DMS53 treated with DMSO at 0.1 percent for 48 hours (cell line): Measurements from ENCODE around the gene ZNF778.

Experiments used
- DNase-seq: peaks from one replicate; lab custom pipeline; 2025; ENCODE audit not compliant: unreplicated experiment; lab: John Stamatoyannopoulos, UW

Gene ZNF778

GRCh38 chr16:89217388-89218191 lies at the start of gene ZNF778:
TSS of gene ZNF778 (plus strand) at chr16:89217703. CDS start at chr16:89221128, 3,425 bp downstream.
- peak; percentile 71 for DNase-seq

DNA sequence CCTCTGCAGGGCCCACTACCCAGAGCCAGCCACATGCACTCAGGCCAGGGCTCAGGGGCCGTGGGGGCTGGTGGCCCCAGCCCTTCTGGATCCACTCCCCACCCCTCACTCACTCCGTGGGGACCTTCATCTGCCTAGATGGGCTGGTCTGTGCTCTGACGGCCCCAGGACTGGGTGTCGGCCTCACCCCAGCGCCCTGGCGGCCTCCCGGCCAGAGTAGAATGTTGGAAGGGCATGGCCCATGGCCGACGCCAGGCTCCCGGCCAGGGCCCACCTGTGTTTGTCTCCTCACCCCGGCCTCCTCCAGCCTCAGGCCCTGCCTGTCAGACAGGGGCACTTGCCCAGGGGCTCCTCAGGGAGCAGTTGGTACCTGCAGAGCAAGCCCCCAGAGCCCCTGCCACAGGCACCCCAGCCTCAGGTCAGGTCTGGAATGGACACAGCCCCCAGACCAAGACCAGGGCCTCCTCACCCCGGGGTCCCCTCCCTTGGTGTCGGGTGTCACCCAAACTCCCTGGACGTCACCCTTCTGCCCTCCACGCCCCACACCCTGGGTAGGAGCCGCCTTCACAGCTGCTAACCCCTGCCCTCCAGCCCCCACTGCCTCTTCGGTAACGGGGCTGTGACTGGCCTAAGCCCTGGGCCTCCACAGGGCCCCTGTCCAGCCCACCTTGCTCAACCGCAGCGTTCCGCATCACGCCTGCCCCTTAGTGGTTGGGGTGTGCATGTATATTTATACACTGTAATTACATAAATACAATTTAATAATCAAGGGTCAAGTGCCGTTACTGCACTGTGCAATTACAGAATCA lies 48.9 kb upstream of the ZNF778 start:
- no peak for DNase-seq

- no peak for DNase-seq
These were observed 47.7 kb upstream of the ZNF778 start for GRCh38 chr16:89169778-89170177.

GRCh38 chr16:89170346-89171215 lies 46.9 kb upstream of the ZNF778 start:
- DNase-seq: peak; percentile 58

- peak; percentile 68 for DNase-seq
These were observed 46.0 kb upstream of the ZNF778 start, which contains the start of gene CDH15 for GRCh38 chr16:89171216-89172170. TSS of gene CDH15 (plus strand) at chr16:89171748. CDS start at chr16:89171832, 84 bp downstream.

- DNase-seq: no peak
These were observed 45.4 kb upstream of the ZNF778 start for GRCh38 chr16:89172171-89172527.

DNA sequence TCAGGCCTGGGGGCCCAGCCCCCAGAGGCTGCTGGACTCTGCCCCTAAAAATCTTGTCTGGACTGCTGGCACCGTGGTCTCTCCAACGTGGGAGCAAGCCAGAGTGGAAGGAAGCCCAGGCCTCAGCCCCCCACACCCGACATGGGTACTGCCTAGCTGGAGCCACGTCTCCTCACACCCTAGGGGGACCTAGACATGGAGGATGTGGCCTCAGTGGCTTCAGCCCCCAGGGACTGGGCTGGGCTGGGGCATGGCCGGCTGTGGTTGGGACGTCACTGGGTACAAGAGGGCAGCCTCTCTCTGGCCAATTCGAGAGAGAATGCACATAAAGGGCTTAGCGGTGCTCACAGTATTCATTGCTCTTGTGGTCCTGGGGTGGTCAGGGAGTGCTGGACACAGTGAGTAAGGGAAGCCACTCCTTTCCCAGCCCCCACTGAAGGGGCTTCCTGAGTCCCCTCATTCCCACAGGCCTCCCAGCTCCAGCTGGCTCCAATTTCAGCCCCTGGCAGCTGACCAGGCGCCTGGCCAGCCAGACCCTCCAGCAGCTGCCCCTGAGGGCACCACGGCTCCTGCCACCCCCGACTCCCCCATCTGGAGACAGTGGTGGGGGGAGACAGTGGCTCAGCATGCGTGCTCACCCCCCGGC lies 44.9 kb upstream of the ZNF778 start:
- DNase-seq: no peak

DNA sequence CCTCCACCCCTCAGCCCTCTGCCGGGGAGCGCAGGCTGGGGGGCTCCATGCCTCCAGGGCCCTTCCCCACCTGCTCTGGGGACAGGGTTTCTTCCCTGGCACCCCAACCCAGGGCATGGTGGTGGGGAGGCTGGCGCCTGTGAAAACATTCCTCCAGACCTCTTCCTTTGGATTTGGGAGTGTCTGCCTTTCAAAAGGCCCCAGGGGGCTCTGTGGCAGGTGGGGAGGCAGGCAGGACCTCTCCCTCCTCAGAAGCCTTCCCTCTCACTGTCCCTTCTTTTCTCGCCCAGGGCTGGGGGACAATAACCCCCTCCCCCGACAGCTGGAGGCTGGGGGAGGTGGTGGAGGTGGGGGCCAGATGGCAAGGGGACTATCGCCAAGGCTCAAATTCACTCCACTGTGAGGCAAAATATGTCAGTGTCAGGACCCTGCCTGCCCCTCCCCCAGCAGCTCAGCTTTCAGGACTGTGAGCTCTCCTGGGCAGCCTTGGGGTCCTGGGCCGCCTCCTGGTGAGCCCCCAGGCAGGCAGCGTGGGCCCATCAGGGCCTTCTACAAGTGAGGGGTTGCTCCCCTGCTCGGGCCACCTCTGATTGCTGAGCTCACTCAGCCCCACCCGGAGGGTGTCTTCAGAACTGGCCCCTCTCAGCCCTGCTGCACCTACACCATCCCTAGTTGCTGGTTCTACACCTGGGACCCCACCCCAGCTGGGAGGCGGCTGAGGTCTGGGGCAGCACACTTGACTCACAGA lies 44.2 kb upstream of the ZNF778 start:
- DNase-seq: no peak

GRCh38 chr16:89174055-89174827 lies 43.3 kb upstream of the ZNF778 start:
- no peak for DNase-seq

DNA sequence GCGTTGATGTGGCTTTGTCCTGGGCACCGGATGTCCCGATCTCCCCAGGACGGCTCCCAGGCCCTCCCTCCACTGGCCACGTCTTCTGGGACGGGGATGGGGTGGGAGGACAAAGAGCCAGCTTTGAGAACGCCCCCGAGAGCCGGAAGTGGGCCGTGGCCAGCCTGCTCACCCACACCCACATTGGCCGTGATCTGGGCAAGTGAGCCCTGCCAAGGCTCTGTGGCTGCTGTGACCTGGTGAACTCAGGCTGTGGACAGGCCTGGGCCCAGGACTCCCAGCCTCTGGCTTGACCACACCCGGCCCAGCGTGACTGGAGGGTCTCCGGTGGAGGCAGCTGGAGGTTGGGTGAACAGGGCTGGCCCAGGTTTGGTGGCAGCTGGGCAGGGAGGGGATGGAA lies 42.6 kb upstream of the ZNF778 start:
- DNase-seq: no peak

DNA sequence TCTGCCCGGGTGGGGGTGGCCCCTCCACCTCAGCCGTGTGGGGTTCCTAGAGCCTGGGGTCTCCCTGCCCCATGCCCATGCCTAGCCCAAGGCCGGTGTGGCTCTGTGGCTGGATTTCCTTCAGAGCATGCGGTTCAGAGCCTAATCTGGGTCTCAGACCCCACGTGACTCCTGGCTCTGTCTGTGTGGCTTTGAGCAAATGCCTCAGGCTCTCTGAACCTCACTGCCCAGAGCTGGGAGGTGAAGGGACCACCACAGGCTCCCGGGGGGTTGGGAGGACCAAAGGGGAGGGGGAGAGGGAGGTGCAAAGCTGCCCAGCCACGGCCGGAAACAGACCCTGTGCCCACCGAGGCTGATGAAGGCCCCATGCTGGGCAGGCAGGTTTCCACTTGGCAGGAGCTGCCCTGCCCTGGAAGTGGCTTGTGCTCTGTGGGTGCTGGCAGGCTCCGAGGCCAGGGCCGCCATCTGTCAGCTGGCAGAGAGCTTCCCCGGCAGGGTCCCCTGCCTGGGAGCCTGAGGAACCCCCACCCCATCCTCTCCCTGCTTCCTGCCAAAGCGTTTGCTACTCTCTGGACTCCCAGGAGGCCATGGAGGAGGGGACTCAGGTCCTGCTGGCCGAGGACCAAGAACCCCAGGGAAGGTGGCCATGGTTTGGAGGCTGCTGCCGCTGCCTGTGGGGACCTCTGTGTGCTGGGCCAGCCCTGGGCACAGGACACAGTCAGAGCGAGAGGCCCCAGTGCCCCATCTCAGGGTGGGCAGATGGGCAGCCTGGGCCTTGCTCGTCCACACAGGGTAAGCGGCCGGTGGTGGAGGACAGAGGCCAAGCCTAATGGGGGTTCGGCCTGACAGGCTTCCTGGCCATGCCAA lies 42.0 kb upstream of the ZNF778 start:
- DNase-seq: no peak

GRCh38 chr16:89176147-89176690 lies 41.3 kb upstream of the ZNF778 start:
- no peak for DNase-seq

GRCh38 chr16:89176717-89177116 lies 40.8 kb upstream of the ZNF778 start:
- DNase-seq: no peak

DNA sequence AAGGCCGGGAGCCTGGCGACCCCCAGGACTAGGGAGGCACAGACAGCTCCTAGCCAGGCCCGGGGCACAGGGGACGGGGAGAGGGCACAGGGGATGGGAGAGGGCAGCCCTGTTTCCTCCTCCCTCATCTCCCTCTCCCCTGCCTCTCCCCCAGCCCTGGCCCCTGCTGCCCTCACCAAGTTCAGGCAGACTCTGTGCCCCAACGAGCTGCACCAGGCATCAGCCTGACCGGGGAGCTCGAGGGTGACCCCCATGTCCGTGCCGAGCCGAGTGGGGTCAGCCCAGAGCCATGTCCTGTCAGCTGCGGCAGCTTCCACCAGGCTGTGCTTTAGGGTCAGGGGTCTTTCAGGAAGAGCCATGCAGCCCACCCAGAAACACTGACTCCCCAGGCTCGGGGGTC lies 40.0 kb upstream of the ZNF778 start:
- no peak for DNase-seq

DNA sequence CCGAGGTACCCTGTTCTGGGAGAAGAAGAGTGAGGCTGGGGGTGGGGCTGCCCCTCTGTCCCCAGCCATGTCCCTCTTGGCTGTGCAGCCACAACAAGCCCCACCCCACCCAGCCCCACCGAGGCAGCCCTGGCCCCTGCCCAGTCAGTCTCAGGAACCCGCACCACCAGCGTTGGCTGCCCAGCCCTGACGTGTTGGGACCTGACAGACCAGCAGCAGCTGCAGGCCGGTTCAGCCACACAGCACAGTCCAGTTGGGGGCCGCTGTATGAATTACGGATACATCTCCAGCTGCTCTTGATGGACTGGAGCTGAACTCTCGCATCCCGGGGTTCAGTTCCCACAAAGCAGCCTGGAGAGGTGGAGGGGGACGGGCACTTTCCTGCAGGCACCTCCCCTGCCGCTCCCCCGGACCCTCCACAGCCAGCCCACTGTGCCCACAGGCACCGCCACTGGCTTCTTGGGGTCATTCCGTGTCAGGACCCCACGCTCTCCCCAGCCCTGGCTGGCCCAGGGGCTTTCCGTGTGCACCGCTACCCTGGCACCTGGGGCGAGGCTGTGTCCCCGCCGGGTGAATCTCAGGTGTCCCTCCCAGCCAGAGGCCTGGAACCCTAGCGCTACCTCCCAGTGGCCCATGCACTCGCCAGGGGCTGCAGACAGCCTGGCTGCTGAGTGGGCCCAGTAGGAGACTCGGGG lies 38.9 kb upstream of the ZNF778 start:
- no peak for DNase-seq

GRCh38 chr16:89179148-89179484 lies 38.4 kb upstream of the ZNF778 start:
- DNase-seq: no peak
